SU-DHL-6 (cell line): ENCODE data around the gene DIAPH2.

Experiments used
- EZH2phosphoT487 ChIP-seq: fragments of 200-600 bp; sonication (generic), shearing (Covaris generic); conservative IDR thresholded peaks from 2 replicates; pipeline ENCODE4 v1.6.1; 2018; ENCODE audit warnings: mild to moderate bottlenecking, antibody characterized with exemption, low read length, moderate library complexity, mixed read lengths
- TF ChIP-seq, protein P1 (sequence below): fragments of 200-600 bp; sonication (generic); IDR thresholded peaks from one replicate; pipeline ENCODE4 v1.5.1; 2017; ENCODE audit warnings: antibody characterized with exemption, mild to moderate bottlenecking, low read length, moderate library complexity; ENCODE audit not compliant: insufficient read depth, poor library complexity, severe bottlenecking

GRCh38 chrX:96918864-96919263 lies 234.2 kb downstream of the DIAPH2 start:
- TF ChIP-seq, protein P1, sequence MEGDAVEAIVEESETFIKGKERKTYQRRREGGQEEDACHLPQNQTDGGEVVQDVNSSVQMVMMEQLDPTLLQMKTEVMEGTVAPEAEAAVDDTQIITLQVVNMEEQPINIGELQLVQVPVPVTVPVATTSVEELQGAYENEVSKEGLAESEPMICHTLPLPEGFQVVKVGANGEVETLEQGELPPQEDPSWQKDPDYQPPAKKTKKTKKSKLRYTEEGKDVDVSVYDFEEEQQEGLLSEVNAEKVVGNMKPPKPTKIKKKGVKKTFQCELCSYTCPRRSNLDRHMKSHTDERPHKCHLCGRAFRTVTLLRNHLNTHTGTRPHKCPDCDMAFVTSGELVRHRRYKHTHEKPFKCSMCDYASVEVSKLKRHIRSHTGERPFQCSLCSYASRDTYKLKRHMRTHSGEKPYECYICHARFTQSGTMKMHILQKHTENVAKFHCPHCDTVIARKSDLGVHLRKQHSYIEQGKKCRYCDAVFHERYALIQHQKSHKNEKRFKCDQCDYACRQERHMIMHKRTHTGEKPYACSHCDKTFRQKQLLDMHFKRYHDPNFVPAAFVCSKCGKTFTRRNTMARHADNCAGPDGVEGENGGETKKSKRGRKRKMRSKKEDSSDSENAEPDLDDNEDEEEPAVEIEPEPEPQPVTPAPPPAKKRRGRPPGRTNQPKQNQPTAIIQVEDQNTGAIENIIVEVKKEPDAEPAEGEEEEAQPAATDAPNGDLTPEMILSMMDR, result no peak
- TF ChIP-seq EZH2phosphoT487, result no peak
